GM12878 (cell line): ENCODE measurements around the gene NADSYN1. TPM values are rescaled to one million over a fixed set of nuclear protein-coding genes. Genes with fewer than 3 reads are reported as not detected.
A peak's percentile ranks its signal among the peaks of the same experiment; 100 is the strongest.

Source experiments
- ATAC-seq: fragments of 200-7000 bp; cut with Tn5 transposase; 3 replicates; pipeline ENCODE4 v1.9.1; 2020; ENCODE audit warnings: mild to moderate bottlenecking, moderate library complexity
- BruUV-seq: library from RNA; stranded (reverse); fragments of 400-500 nt; replicated peaks from 2 replicates; lab custom pipeline; 2021; lab: Mats Ljungman, UMichigan
- CTCF ChIA-PET: fragments of 300-600 bp; sonication (Branson Sonifier 250); formaldehyde crosslinking; extraction: SDS; loops from one replicate; lab custom pipeline; 2021; ENCODE audit warnings: inconsistent platforms; lab: Yijun Ruan, JAX
- POLR2A ChIA-PET: fragments of 350-600 bp; formaldehyde crosslinking; extraction: SDS; loops from one replicate; lab custom pipeline; 2021; ENCODE audit warnings: inconsistent platforms; lab: Charles Lee
- RAD21 ChIA-PET: fragments of 300-600 bp; sonication (Branson Sonifier 250); formaldehyde crosslinking; loops from one replicate; lab custom pipeline; 2023; ENCODE audit warnings: antibody characterized with exemption; ENCODE audit not compliant: unreplicated experiment; lab: Charles Lee
- SMC1A ChIA-PET: fragments of 300-600 bp; sonication (Branson Sonifier 250); formaldehyde crosslinking; loops from one replicate; lab custom pipeline; 2023; ENCODE audit not compliant: unreplicated experiment, uncharacterized antibody; lab: Charles Lee
- DNase-seq: peaks from one replicate; pipeline ENCODE4 v3.0.0-alpha.2; 2011; ENCODE audit warnings: low read depth, low spot score
- FAIRE-seq: peaks from 3 replicates; lab custom pipeline; 2011; peaks lifted over from hg19 to GRCh38; lab: Jason Lieb, UNC
- H2AFZ ChIP-seq: 2 replicates; pipeline ENCODE4 v1.6.0; 2011; ENCODE audit warnings: low read depth, low read length, control low read depth; ENCODE audit not compliant: control insufficient read depth
- H3K27ac ChIP-seq: 2 replicates; pipeline ENCODE4 v1.5.1; 2011; ENCODE audit warnings: control low read depth; ENCODE audit not compliant: control insufficient read depth, insufficient read depth
- H3K27me3 ChIP-seq, 2 experiments: replicated peaks in 1 of 2; 2 replicates each; pipeline versions ENCODE4 v1.6.0 to v1.6.1; 2011; ENCODE audit warnings: low read length in 1 of 2; ENCODE audit not compliant: control insufficient read depth in 2 of 2, insufficient read depth in 2 of 2
- H3K36me3 ChIP-seq, 2 experiments: 2 replicates each; pipeline ENCODE4 v1.5.1; 2011; ENCODE audit warnings: low read length in 1 of 2; ENCODE audit not compliant: control insufficient read depth in 2 of 2, insufficient read depth in 2 of 2
- H3K4me1 ChIP-seq: 2 replicates; pipeline ENCODE4 v1.6.1; 2011; ENCODE audit warnings: mild to moderate bottlenecking, low read length, moderate library complexity, mixed read lengths; ENCODE audit not compliant: control insufficient read depth, insufficient read depth
- H3K4me2 ChIP-seq: 2 replicates; pipeline ENCODE4 v1.6.0; 2011; ENCODE audit warnings: control low read depth; ENCODE audit not compliant: control insufficient read depth, insufficient read depth
- H3K4me3 ChIP-seq: fragments of 200-600 bp; sonication (generic); 2 replicates; pipeline ENCODE4 v1.5.1; 2016
- H3K79me2 ChIP-seq: 2 replicates; pipeline ENCODE4 v1.6.0; 2011; ENCODE audit warnings: low read length; ENCODE audit not compliant: control insufficient read depth, insufficient read depth
- H3K9ac ChIP-seq: 2 replicates; pipeline ENCODE4 v1.8.0; 2011; ENCODE audit warnings: low read length, control low read depth, mixed read lengths; ENCODE audit not compliant: control insufficient read depth, insufficient read depth
- H3K9me3 ChIP-seq: replicated peaks from 3 replicates; pipeline ENCODE4 v1.5.1; 2011; ENCODE audit warnings: mild to moderate bottlenecking, low read length; ENCODE audit not compliant: control insufficient read depth, insufficient read depth
- H4K20me1 ChIP-seq: 2 replicates; pipeline ENCODE4 v1.6.0; 2011; ENCODE audit not compliant: control insufficient read depth, insufficient read depth
- BACH1 ChIP-seq: fragments of 450-650 bp; IDR thresholded peaks from 2 replicates; pipeline ENCODE4 v1.6.1; 2017; ENCODE audit warnings: mild to moderate bottlenecking, borderline replicate concordance
- BRCA1 ChIP-seq: IDR thresholded peaks from 2 replicates; pipeline ENCODE4 v1.6.1; 2011; ENCODE audit warnings: low read depth, low read length, improper control_type of control experiment
- CHD2 ChIP-seq: IDR thresholded peaks from 2 replicates; pipeline ENCODE4 v1.6.1; 2011; ENCODE audit warnings: low read depth, low read length, improper control_type of control experiment, borderline replicate concordance
- IKZF2 ChIP-seq, 2 experiments: fragments of 450-650 bp; IDR thresholded peaks; 2 replicates each; pipeline ENCODE4 v1.6.1; 2017; ENCODE audit warnings: mild to moderate bottlenecking in 2 of 2, moderate library complexity in 2 of 2
- NR2C2 ChIP-seq: IDR thresholded peaks from 2 replicates; pipeline ENCODE4 v1.6.1; 2011; ENCODE audit warnings: borderline replicate concordance, low read depth; ENCODE audit not compliant: control insufficient read depth, insufficient read length
- SIN3A ChIP-seq: IDR thresholded peaks from 2 replicates; pipeline ENCODE4 v1.6.1; 2012; ENCODE audit warnings: low read depth, low read length, improper control_type of control experiment
- SMARCA5 ChIP-seq: fragments of 450-650 bp; IDR thresholded peaks from 2 replicates; pipeline ENCODE4 v1.6.1; 2017; ENCODE audit warnings: mild to moderate bottlenecking
- SREBF1 ChIP-seq: IDR thresholded peaks from 2 replicates; pipeline ENCODE4 v1.6.1; 2012; ENCODE audit warnings: mild to moderate bottlenecking, low read length
- TARDBP ChIP-seq: IDR thresholded peaks from 2 replicates; pipeline ENCODE4 v1.6.1; 2016; ENCODE audit warnings: borderline replicate concordance
- TCF12 ChIP-seq: IDR thresholded peaks from 2 replicates; pipeline ENCODE4 v1.6.1; 2011; ENCODE audit warnings: low read depth, mild to moderate bottlenecking, low read length
- ZNF207 ChIP-seq: fragments of 450-650 bp; IDR thresholded peaks from 2 replicates; pipeline ENCODE4 v1.6.1; 2014; ENCODE audit warnings: antibody characterized with exemption, mild to moderate bottlenecking, borderline replicate concordance
- WGBS: methylation state at CpG from one replicate; pipeline ENCODE4 v1.1.6; 2016; ENCODE audit warnings: low lambda C conversion rate; ENCODE audit not compliant: insufficient replicate concordance, insufficient coverage; ENCODE audit errors: missing lambda C conversion rate; 5-methylcytosine and 5-hydroxymethylcytosine counted together
- in situ Hi-C: fragments of 300-500 bp; cut with MboI; formaldehyde crosslinking; loops from 9 replicates; pipeline ENCODE4 v1.14.3; 2018; ENCODE audit warnings: mixed read lengths
- intact Hi-C: fragments of 100-400 bp; cut with micrococcal nuclease; formaldehyde crosslinking; loops from one replicate; pipeline ENCODE4 v1.14.2; 2022; ENCODE audit not compliant: unreplicated experiment
- polyA plus RNA-seq, 11 experiments: library from polyadenylated mRNA; depleted of rRNA in 4 of 11; unstranded in 6 of 11; stranded (reverse) in 5 of 11; fragments of >200 nt; fragmentation: Nextera tagmentation in 4 of 11; fragmentation: Illumina TruSeq in 1 of 11; extraction: Ambion mirVana in 4 of 11; extraction: Trizol in 1 of 11; gene quantifications; 1 replicate in 1 of 11; 2 replicates in 10 of 11; pipeline versions ENCODE4 v1.2.1 to v1.2.3, GENCODE V29; 2011 to 2016; ENCODE audit warnings: inconsistent platforms in 2 of 11, missing spikeins in 2 of 11, low read depth in 1 of 11
- total RNA-seq, 4 experiments: library from RNA; depleted of rRNA in 3 of 4; stranded (reverse); fragments of >200 nt in 3 of 4; fragmentation: Illumina TruSeq in 1 of 4; extraction: Trizol in 1 of 4; gene quantifications; 2 replicates each; pipeline versions ENCODE4 v1.2.1 to v1.2.3, GENCODE V29; 2013 to 2021
- TF ChIP-seq, protein P1 (sequence below): fragments of 450-650 bp; IDR thresholded peaks from 2 replicates; pipeline ENCODE4 v1.6.1; 2016; ENCODE audit warnings: mild to moderate bottlenecking
- TF ChIP-seq, protein P2 (sequence below): fragments of 450-650 bp; IDR thresholded peaks from 2 replicates; pipeline ENCODE4 v1.6.1; 2017; ENCODE audit warnings: low read depth, mild to moderate bottlenecking, moderate library complexity
- TF ChIP-seq, protein P3 (sequence below): fragments of 450-650 bp; IDR thresholded peaks from 2 replicates; pipeline ENCODE4 v1.6.1; 2016; ENCODE audit warnings: mild to moderate bottlenecking
- TF ChIP-seq, protein P4 (sequence below): IDR thresholded peaks from 2 replicates; pipeline ENCODE4 v1.6.1; 2011; ENCODE audit warnings: mild to moderate bottlenecking, low read depth, low read length, moderate library complexity; ENCODE audit not compliant: insufficient replicate concordance
- TF ChIP-seq, protein P5 (sequence below): fragments of 450-650 bp; IDR thresholded peaks from 2 replicates; pipeline ENCODE4 v1.6.1; 2014; ENCODE audit warnings: mild to moderate bottlenecking

NADSYN1 gene
- total and polyA plus RNA-seq, 10 of the 15 experiments (the other 5 are each of a cell fraction or from before 2014, with no cell fraction given) = 12.2 to 90.2 (median 69.5) TPM

DNA sequence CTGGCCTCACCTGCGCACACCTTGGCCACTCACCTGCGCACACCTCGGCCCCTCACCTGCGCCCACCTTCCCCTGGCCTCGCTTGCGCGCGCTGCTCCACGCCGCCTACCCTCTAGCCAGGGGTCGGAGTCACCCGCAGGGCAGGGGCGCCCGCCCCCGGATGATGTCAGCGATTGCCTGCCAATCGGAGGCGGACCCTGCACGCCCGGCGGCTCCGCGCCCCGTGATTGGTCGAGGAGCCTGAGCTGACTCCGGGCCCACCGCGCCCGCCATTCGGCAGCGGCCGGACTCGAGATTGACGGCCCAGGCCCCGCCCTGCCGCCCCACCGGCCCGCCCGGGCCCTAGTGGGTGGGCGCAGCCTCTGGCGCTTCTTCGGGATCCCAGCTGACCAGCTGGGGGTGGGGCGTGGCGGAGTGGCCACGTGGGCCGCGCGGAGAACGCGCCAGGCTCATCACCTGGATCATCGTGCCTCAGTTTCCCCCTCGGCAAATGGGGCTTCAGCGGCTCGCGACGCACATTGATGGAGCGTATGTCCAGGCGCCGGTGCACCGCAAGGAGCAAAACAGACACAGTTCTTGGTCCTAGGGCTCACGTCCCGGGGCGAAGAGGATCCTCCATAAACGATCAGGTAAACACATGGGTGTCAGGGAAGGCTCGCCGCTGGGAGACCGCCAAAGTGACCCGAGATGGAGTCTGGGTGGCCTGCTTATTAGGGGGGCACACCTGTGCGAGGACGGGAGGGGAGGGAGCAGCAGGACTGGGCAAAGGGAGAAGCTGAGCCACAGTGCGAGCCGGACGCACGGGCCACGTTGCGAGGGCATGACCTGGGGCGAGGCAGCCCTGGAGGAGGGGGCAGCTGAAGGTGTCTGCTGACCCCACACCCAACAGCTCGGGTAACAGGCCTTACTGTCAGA, 4.5 kb upstream of the NADSYN1 start, which contains the start of gene DHCR7:
TSS of gene DHCR7 (minus strand) at position 137 of the 915 bp plus-strand sequence. CDS start 3,441 bp downstream, outside the sequence.
- CTCF ChIA-PET = interaction anchor here (1.0 to 3.1 kb wide), 3 partner anchors 27 to 132 kb away, joined by 3 to 12 read pairs (median 3); no protein-coding TSS in a partner anchor
- Histone ChIP-seq H4K20me1 (no peaks in the 10 kb centered on the region), H3K27ac (peak within 1 kb of the TSS; percentile 59), H3K4me2 (peak within 1 kb of the TSS; percentile 93), H3K36me3 (peaks cover 7 to 11% of the 10 kb centered on the region in 2 experiments; a peak in 3 of 4 replicates), H3K9me3 (peaks cover 2% of the 10 kb centered on the region; the same call in 2 of the 3 replicates), H3K79me2 (peaks cover 41% of the 10 kb centered on the region), H3K4me3 (peak within 1 kb of the TSS; percentile 85), H2AFZ (peak within 1 kb of the TSS; percentile 88), H3K27me3 (no peaks in the 10 kb centered on the region), H3K4me1 (peaks cover 9% of the 10 kb centered on the region; the same call in 1 of the 2 replicates), H3K9ac (peak within 1 kb of the TSS; percentile 57)
- ATAC-seq = peak; percentile 92
- FAIRE-seq = peak; percentile 59
- POLR2A ChIA-PET = interaction anchor here (0.9 to 2.2 kb wide), 3 partner anchors 21 to 40 kb away, joined by 3 to 6 read pairs (median 5); no protein-coding TSS in a partner anchor
- RAD21 ChIA-PET = no interaction called here
- intact Hi-C loops (no loop called here), in situ Hi-C loops (no loop called here)
- BruUV-seq = no TSS peak
- SMC1A ChIA-PET = interaction anchor here (1.3 to 1.7 kb wide), 4 partner anchors 23 to 115 kb away, joined by 3 to 6 read pairs (median 4); no protein-coding TSS in a partner anchor
- under 1% methylated on average over 64 of the region's 78 CpGs for WGBS
- peak; percentile 76 for DNase-seq
- peak; percentile 92 for TF ChIP-seq CHD2
- TF ChIP-seq, protein P1, sequence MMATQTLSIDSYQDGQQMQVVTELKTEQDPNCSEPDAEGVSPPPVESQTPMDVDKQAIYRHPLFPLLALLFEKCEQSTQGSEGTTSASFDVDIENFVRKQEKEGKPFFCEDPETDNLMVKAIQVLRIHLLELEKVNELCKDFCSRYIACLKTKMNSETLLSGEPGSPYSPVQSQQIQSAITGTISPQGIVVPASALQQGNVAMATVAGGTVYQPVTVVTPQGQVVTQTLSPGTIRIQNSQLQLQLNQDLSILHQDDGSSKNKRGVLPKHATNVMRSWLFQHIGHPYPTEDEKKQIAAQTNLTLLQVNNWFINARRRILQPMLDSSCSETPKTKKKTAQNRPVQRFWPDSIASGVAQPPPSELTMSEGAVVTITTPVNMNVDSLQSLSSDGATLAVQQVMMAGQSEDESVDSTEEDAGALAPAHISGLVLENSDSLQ = peak; percentile 98
- no peak for TF ChIP-seq TARDBP
- 0 out of 2 replicates have a peak, but pooled peaks have one; percentile 11 for TF ChIP-seq TCF12
- 0 out of 2 replicates have a peak, but pooled peaks have one; percentile 10 for TF ChIP-seq SMARCA5
- TF ChIP-seq, protein P2, sequence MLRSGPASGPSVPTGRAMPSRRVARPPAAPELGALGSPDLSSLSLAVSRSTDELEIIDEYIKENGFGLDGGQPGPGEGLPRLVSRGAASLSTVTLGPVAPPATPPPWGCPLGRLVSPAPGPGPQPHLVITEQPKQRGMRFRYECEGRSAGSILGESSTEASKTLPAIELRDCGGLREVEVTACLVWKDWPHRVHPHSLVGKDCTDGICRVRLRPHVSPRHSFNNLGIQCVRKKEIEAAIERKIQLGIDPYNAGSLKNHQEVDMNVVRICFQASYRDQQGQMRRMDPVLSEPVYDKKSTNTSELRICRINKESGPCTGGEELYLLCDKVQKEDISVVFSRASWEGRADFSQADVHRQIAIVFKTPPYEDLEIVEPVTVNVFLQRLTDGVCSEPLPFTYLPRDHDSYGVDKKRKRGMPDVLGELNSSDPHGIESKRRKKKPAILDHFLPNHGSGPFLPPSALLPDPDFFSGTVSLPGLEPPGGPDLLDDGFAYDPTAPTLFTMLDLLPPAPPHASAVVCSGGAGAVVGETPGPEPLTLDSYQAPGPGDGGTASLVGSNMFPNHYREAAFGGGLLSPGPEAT = 0 out of 2 replicates have a peak, but pooled peaks have one; percentile 9
- no peak for TF ChIP-seq IKZF2 (IDR thresholded peaks at IDR 0.05)
- TF ChIP-seq, protein P3, sequence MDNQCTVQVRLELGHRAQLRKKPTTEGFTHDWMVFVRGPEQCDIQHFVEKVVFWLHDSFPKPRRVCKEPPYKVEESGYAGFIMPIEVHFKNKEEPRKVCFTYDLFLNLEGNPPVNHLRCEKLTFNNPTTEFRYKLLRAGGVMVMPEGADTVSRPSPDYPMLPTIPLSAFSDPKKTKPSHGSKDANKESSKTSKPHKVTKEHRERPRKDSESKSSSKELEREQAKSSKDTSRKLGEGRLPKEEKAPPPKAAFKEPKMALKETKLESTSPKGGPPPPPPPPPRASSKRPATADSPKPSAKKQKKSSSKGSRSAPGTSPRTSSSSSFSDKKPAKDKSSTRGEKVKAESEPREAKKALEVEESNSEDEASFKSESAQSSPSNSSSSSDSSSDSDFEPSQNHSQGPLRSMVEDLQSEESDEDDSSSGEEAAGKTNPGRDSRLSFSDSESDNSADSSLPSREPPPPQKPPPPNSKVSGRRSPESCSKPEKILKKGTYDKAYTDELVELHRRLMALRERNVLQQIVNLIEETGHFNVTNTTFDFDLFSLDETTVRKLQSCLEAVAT = no peak
- TF ChIP-seq, protein P4, sequence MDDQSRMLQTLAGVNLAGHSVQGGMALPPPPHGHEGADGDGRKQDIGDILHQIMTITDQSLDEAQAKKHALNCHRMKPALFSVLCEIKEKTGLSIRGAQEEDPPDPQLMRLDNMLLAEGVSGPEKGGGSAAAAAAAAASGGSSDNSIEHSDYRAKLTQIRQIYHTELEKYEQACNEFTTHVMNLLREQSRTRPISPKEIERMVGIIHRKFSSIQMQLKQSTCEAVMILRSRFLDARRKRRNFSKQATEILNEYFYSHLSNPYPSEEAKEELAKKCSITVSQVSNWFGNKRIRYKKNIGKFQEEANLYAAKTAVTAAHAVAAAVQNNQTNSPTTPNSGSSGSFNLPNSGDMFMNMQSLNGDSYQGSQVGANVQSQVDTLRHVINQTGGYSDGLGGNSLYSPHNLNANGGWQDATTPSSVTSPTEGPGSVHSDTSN = peak; percentile 94
- no peak for TF ChIP-seq SREBF1
- TF ChIP-seq SIN3A = peak; percentile 57
- TF ChIP-seq BRCA1 = no peak
- TF ChIP-seq ZNF207 = no peak
- 0 out of 2 replicates have a peak, but pooled peaks have one; percentile 4 for TF ChIP-seq BACH1
- TF ChIP-seq, protein P5, sequence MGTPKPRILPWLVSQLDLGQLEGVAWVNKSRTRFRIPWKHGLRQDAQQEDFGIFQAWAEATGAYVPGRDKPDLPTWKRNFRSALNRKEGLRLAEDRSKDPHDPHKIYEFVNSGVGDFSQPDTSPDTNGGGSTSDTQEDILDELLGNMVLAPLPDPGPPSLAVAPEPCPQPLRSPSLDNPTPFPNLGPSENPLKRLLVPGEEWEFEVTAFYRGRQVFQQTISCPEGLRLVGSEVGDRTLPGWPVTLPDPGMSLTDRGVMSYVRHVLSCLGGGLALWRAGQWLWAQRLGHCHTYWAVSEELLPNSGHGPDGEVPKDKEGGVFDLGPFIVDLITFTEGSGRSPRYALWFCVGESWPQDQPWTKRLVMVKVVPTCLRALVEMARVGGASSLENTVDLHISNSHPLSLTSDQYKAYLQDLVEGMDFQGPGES = peak; percentile 93
- no peak for TF ChIP-seq NR2C2
